Hematopoietic multipotent progenitor cell treated with erythropoietin and hydrocortisone succinate and interleukin-3 and kit ligand, for 8 days (in vitro differentiated cells): Measurements from ENCODE around the gene ZDHHC11.

Source experiments
- DNase-seq: peaks from one replicate; pipeline ENCODE4 v3.0.0-alpha.2; 2015

Gene ZDHHC11

GRCh38 chr5:878125-878524 lies 27.3 kb upstream of the ZDHHC11 start:
- no peak for DNase-seq

- DNase-seq, result no peak
These were observed 25.9 kb upstream of the ZDHHC11 start for GRCh38 chr5:876398-877365.

GRCh38 chr5:875931-876330 lies 25.1 kb upstream of the ZDHHC11 start:
- no peak for DNase-seq

- DNase-seq, result no peak
These were observed 22.5 kb upstream of the ZDHHC11 start for GRCh38 chr5:873328-873727.

GRCh38 chr5:872301-872700 lies 21.5 kb upstream of the ZDHHC11 start:
- DNase-seq, result no peak

- DNase-seq, result no peak
These were observed 21.0 kb upstream of the ZDHHC11 start for GRCh38 chr5:871596-872298.

- no peak for DNase-seq
These were observed 20.2 kb upstream of the ZDHHC11 start for GRCh38 chr5:870956-871355.

- DNase-seq, result no peak
These were observed 17.8 kb upstream of the ZDHHC11 start for GRCh38 chr5:868428-869135.

- no peak for DNase-seq
These were observed 16.6 kb upstream of the ZDHHC11 start for GRCh38 chr5:867300-867870.

- DNase-seq, result no peak
These were observed 15.0 kb upstream of the ZDHHC11 start for GRCh38 chr5:865771-866170.

- DNase-seq, result no peak
These were observed 14.4 kb upstream of the ZDHHC11 start for GRCh38 chr5:865168-865521.

GRCh38 chr5:864492-865167 lies 13.8 kb upstream of the ZDHHC11 start:
- no peak for DNase-seq

GRCh38 chr5:863244-863805 lies 12.5 kb upstream of the ZDHHC11 start:
- no peak for DNase-seq

GRCh38 chr5:862367-863243 lies 11.8 kb upstream of the ZDHHC11 start:
- no peak for DNase-seq

- no peak for DNase-seq
These were observed 10.9 kb upstream of the ZDHHC11 start for GRCh38 chr5:861442-862366.

- no peak for DNase-seq
These were observed 9.8 kb upstream of the ZDHHC11 start for GRCh38 chr5:860506-861150.

GRCh38 chr5:859798-860296 lies 9.1 kb upstream of the ZDHHC11 start:
- DNase-seq, result no peak

GRCh38 chr5:859391-859790 lies 8.6 kb upstream of the ZDHHC11 start:
- no peak for DNase-seq

GRCh38 chr5:858726-859125 lies 7.9 kb upstream of the ZDHHC11 start:
- no peak for DNase-seq
